HEK293T (cell line): Measurements from ENCODE around the gene FILIP1L.

Experiments
- CTBP1 ChIP-seq: fragments of 450-650 bp; IDR thresholded peaks from 2 replicates; pipeline ENCODE4 v1.6.1; 2016; ENCODE audit warnings: borderline replicate concordance
- FOXA1 ChIP-seq: fragments of 450-650 bp; IDR thresholded peaks from 2 replicates; pipeline ENCODE4 v1.6.1; 2016; ENCODE audit warnings: mild to moderate bottlenecking
- NFRKB ChIP-seq: fragments of 450-650 bp; IDR thresholded peaks from 2 replicates; pipeline ENCODE4 v1.6.1; 2016; ENCODE audit warnings: mild to moderate bottlenecking, moderate library complexity
- ZNF384 ChIP-seq: fragments of 450-650 bp; IDR thresholded peaks from 2 replicates; pipeline ENCODE4 v1.6.1; 2016

GRCh38 chr3:99857278-99857677 lies 257.0 kb downstream of the FILIP1L start:
- TF ChIP-seq ZNF384 (no peak), CTBP1 (no peak), FOXA1 (no peak), NFRKB (no peak)
